Left colon (tissue), 2 donors: ENCODE measurements around the gene AACS. TPM values are rescaled to one million over a fixed set of nuclear protein-coding genes. Genes with fewer than 3 reads are reported as not detected.
A peak's percentile ranks its signal among the peaks of the same experiment; 100 is the strongest.
"Not testable (repeated sequence)": the region's sequence is repeated elsewhere in the genome, so short reads cannot be mapped to it uniquely, and the experiment has no call there.

ENCODE experiments used
- ATAC-seq: fragments of 200-7000 bp; cut with Tn5 transposase; one replicate; pipeline ENCODE4 v1.9.1; 2020; ENCODE audit warnings: mild to moderate bottlenecking, moderate library complexity
- DNase-seq, 2 donors: peaks; one replicate each; pipeline ENCODE4 v3.0.0-alpha.2; 2020
- intact Hi-C, 2 donors: fragments of 100-400 bp; cut with DNase I in 1 of 2; cut with micrococcal nuclease in 1 of 2; formaldehyde crosslinking; loops; one replicate each; pipeline versions ENCODE4 v1.11.2 to v1.14.0; 2022; cut with DNase I, micrococcal nuclease
- total RNA-seq, 2 donors: library from RNA; stranded (reverse); fragmentation: NEBNext Ultra II Directional; extraction: Animal tissue kit (Norgen Biotek cat#: 25700); gene quantifications; one replicate each; pipeline ENCODE4 v1.2.1, GENCODE V29; 2021
- donor health status: DM: no; HTN: no; CAD: no.
- donor health status: DM: yes; HTN: yes; CAD: no.

Gene AACS
- total RNA-seq, 2 donors from 2014 or later, result 43.8 to 69.0 TPM

- DNase-seq (no peak), ATAC-seq (no peak)
- intact Hi-C loops, result no loop called here
These were observed 72.6 kb downstream of the AACS start for GRCh38 chr12:125137766-125138344.

- DNase-seq (no peak), ATAC-seq (no peak)
- intact Hi-C loops, result no loop called here
These were observed 75.3 kb downstream of the AACS start for GRCh38 chr12:125140279-125141209.

- not testable (repeated sequence) for ATAC-seq
These were observed 76.0 kb downstream of the AACS start for GRCh38 chr12:125141210-125141573.

GRCh38 chr12:125142601-125143000, 77.4 kb downstream of the AACS start:
- intact Hi-C loops, result no loop called here
- DNase-seq (no peak), ATAC-seq (no peak)

More at GRCh38 chr12:125141210-125141573, 76.0 kb downstream of the AACS start:
- intact Hi-C loops, DNase-seq: not testable (repeated sequence)

GRCh38 chr12:125143491-125143890, 78.3 kb downstream of the AACS start:
- intact Hi-C loops, result no loop called here
- peak; percentile 55 to 65 for DNase-seq
- peak; percentile 90 for ATAC-seq

GRCh38 chr12:125145196-125145595, 80.0 kb downstream of the AACS start:
- no peak for ATAC-seq
- intact Hi-C loops, result no loop called here
- no peak for DNase-seq

GRCh38 chr12:125148316-125148715, 83.1 kb downstream of the AACS start:
- no peak for DNase-seq

GRCh38 chr12:125149160-125150108, 84.2 kb downstream of the AACS start:
- DNase-seq, result peak in 1 of 2 donors; percentile 14
- ATAC-seq, result no peak
- intact Hi-C loops, result no loop called here

More at GRCh38 chr12:125148316-125148715, 83.1 kb downstream of the AACS start:
- ATAC-seq, result no peak
- intact Hi-C loops, result no loop called here

GRCh38 chr12:125151284-125151683, 86.0 kb downstream of the AACS start:
- intact Hi-C loops, result no loop called here
- DNase-seq, result no peak
- ATAC-seq, result no peak

GRCh38 chr12:125152463-125152862, 87.2 kb downstream of the AACS start:
- ATAC-seq (no peak), DNase-seq (no peak)
- intact Hi-C loops, result no loop called here

- ATAC-seq, result no peak
- intact Hi-C loops, result no loop called here
- DNase-seq, result no peak
These were observed 90.1 kb downstream of the AACS start for GRCh38 chr12:125155366-125155765.

GRCh38 chr12:125157177-125157576, 91.9 kb downstream of the AACS start:
- DNase-seq (no peak), ATAC-seq (no peak)
- intact Hi-C loops, result no loop called here

GRCh38 chr12:125159702-125160101, 94.5 kb downstream of the AACS start:
- DNase-seq (no peak), ATAC-seq (no peak)
- intact Hi-C loops, result no loop called here

GRCh38 chr12:125160281-125160955, 95.2 kb downstream of the AACS start:
- intact Hi-C loops, result no loop called here
- no peak for ATAC-seq

GRCh38 chr12:125161712-125162022, 96.4 kb downstream of the AACS start:
- DNase-seq (no peak), ATAC-seq (no peak)
- intact Hi-C loops, result no loop called here

More at GRCh38 chr12:125160281-125160955, 95.2 kb downstream of the AACS start:
- no peak for DNase-seq

GRCh38 chr12:125162489-125163028, 97.3 kb downstream of the AACS start:
- DNase-seq (no peak), ATAC-seq (no peak)
- intact Hi-C loops, result no loop called here

GRCh38 chr12:125163148-125163547, 97.9 kb downstream of the AACS start:
- DNase-seq, result no peak
- intact Hi-C loops, result no loop called here
- ATAC-seq, result no peak

- DNase-seq (no peak), ATAC-seq (no peak)
- intact Hi-C loops, result no loop called here
These were observed 99.3 kb downstream of the AACS start for GRCh38 chr12:125164541-125164940.

- intact Hi-C loops, result no loop called here
- DNase-seq, result no peak
- ATAC-seq, result no peak
These were observed 100.8 kb downstream of the AACS start for GRCh38 chr12:125166041-125166440.
